Stimulated activated CD4-positive, alpha-beta T cell treated with anti-CD3 and anti-CD28 coated beads, TNF-alpha, amount 100 ng/mL, for 1 hour (primary cell): Measurements from ENCODE around the gene ABCG1.
"Not testable (repeated sequence)": the region's sequence is repeated elsewhere in the genome, so short reads cannot be mapped to it uniquely, and the experiment has no call there.

Experiments
- DNase-seq, 3 donors: peaks; one replicate each; pipeline ENCODE4 v3.0.0-alpha.2; 2020; ENCODE audit warnings: low read depth in 3 of 3, low spot score in 1 of 3

The ABCG1 gene

DNA sequence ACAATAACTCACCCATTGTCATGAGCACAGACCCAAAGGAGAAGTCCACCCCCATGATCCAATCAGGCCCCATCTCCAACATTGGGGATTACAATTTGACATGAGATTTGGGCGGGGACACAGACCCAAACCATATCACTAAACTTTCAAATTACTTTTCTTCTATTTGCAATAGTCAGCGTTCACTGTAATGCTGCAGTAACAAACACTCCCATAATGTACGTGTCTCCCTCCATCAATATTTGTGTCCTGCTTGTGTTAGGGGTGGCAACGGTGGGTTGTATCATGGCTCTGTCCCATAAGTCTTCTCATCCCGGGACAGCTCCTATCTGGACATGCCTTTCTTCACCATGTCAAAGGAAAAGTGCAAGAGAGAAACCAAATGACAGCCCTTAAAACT is 70.0 kb downstream of the ABCG1 start:
- DNase-seq, result no peak

DNA sequence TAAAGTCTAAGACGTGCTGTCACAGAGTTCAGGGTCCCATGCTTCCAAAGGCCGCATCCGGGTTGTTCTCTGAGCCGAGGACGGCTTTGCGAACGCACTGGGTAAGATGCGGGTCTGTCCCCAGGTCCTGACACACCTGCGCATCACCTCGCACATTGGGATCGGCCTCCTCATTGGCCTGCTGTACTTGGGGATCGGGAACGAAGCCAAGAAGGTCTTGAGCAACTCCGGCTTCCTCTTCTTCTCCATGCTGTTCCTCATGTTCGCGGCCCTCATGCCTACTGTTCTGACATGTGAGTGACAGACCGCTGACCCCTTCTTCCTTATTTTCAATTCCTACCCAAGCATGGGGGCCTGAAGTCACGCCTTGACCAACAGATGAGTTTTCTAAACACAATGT is 71.0 kb downstream of the ABCG1 start:
- DNase-seq, result no peak

DNA sequence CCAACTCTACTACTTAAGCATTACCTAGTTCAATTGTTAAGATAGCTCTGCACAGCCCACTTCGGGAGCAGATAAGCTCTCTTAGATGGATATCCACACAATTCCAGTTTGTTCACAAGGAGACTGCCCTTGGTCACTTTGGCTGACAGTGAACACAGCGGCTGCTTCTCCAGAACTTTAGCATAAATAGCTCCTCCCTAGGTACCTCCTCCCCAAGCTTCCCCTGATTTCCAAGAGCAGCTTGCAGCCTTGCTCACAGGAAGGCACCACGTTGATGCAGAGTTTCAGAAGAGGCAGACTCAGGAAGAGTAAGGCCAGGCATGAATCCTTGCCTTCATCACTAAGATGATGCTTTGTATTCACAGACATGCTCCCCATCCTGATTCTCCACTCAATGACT is 71.6 kb downstream of the ABCG1 start:
- DNase-seq, result no peak

DNA sequence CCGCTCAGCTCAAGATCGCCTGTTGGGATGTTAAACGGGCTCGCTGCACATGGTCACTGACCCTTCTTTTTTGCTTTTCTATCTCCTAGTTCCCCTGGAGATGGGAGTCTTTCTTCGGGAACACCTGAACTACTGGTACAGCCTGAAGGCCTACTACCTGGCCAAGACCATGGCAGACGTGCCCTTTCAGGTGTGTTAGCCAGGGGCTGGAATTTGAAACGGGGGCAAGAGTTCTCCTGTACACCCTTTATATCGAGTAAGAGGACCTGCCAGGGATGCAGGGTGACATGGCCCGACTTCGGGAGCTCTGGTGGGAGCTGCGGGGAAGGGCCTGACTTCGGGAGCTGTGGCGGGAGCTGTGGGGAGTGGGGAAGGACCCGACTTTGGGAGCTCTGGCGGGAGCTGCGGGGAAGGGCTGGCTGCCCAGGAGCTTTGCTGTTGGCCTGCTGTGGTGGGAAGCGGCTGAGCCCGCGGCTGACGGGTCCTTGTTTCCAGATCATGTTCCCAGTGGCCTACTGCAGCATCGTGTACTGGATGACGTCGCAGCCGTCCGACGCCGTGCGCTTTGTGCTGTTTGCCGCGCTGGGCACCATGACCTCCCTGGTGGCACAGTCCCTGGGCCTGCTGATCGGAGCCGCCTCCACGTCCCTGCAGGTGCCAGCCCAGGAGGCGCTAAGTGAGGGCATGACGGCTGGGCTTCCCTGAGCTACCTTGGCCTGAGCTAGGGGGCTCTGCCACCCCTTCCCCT is 72.2 kb downstream of the ABCG1 start:
- no peak for DNase-seq

DNA sequence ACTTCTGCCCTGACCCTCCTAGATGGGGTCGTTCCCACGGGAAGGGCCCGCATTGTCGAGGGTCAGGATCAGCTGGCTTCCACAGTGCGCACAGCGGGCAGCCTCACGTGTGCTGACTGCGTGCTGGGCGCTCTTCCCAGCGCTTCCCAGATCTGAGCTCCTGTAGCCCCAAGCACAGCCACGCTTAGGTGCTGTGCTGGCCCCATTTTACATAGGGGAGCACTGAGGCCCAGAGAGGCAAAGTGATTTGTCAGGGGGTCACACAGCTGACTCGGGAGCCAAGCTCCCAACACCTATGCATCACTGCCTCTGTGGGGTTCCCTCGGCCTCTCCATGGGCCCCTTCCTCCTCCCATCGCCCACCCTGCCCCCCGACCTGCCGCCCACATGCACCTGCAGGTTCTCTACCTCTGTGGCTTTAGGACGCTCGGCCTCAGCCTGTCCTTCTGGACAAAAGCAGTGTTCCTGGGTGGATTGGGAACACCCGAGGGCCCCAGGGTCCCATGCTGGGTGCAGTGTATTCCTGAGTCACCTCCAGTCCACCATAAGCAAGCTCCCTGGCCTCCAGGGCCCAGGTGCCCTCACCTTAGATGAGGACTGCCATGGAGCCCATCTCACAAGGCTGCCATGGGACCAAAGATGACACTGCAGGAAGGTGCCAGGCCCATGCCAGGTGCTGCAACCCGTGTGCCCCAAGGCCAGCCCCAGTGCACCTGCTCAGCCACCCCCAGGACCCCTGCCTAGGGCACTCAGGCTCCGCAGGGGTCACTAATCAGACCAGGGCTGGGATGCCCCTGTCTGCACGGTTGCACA is 73.0 kb downstream of the ABCG1 start:
- no peak for DNase-seq

DNA sequence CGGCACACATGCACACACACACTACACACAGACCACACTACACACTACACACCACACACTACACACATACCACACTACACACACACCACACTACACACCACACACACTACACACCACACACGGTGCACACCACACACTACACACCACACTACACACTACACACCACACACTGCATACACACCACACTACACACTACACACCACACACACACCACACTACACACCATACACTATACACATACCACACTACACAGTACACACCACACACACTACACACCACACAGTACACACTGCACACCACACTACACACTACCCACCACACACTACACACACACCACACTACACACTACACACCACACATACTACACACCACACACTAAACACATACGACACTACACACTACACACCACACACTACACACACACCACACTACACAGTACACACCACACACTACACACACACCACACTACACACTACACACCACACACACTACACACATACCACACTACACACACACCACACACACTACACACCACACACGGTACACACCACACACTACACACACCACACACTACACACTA is 73.7 kb downstream of the ABCG1 start:
- DNase-seq, result not testable (repeated sequence)

DNA sequence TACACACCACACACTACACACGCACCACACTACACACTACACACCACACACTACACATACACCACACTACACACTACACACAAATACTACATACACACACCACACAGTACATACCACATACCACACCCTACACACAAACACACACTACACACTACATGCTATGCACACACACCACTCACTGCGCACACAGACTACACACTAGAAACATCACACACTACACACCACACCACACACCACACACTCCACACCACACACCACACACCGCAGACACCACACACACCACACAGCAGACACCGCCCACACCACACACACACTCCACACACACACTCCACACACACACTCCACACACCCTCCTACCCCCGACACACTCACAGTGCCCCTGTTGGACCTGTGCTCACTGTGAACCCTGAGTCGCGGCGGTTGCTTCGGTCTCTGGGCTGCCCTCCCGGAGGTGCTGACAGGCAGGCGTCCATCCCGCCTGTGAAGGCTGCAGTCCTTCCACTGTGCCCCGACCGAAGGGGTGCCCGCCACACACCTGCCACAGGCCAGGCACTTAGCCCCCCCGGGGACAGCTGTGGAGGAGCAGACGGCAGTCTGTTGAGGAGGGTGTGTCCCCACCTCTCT is 74.8 kb downstream of the ABCG1 start:
- no peak for DNase-seq

DNA sequence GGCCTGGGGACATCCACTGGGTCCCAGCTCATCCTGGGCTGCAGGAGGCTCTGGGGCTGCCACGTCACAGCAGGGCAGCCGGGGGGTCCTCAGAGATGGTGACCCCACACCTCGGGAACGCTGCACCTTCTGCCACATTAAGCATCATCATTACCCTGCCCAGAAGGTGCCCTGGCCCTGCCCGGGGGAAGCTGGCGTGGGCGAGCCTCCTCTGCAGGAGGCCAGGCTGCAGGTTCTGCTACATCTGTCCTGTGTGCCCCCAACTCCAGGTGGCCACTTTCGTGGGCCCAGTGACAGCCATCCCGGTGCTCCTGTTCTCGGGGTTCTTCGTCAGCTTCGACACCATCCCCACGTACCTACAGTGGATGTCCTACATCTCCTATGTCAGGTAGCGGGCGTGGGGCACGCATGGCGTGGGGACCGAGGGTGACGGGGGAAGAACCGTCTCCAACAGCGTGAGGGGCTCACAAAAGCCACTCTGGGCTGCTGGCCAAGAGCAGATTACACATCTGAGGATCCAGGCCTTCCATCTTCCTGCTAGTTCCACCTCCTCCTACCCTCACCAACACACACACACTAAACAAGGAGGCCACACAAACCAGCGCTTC is 75.4 kb downstream of the ABCG1 start:
- DNase-seq, result no peak

DNA sequence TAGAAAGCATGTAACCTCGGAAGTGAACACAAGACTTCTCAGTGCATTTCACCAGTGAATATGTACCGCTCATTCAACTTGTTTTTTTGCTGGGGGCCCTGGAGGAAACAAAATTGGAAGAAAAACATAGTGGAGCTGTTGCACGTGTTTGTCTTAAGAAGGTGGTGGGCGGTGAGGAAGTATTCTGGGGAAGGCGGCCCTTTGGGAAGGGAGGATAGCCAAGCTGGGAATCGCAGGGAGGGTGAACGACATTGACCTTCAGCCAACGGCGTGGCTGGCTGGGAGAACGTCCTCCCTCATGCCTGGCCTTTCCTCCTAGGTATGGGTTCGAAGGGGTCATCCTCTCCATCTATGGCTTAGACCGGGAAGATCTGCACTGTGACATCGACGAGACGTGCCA is 76.9 kb downstream of the ABCG1 start:
- DNase-seq, result no peak

DNA sequence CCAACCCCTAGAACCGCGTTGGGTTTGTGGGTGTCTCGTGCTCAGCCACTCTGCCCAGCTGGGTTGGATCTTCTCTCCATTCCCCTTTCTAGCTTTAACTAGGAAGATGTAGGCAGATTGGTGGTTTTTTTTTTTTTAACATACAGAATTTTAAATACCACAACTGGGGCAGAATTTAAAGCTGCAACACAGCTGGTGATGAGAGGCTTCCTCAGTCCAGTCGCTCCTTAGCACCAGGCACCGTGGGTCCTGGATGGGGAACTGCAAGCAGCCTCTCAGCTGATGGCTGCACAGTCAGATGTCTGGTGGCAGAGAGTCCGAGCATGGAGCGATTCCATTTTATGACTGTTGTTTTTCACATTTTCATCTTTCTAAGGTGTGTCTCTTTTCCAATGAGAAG is 77.6 kb downstream of the ABCG1 start:
- DNase-seq, result no peak

DNA sequence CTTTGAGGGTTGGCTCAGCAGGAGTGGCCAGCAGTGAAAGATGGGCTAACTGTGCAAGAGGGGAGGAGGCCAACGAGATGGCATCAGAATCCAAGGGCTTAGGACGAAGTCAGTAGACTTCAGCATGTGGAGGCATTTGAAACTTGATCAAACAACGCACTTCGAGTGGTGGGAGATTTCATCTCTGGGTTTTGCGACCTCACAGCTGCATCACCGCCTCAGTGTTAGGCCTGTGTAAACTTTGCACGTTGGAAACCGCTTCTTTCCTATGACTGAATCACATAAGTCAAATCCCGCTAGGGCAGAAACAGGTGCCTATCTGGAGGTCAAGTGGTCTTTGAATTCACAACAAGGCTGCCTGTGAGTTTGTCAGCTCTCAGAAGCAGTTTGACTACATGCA is 78.4 kb downstream of the ABCG1 start:
- DNase-seq, result no peak

DNA sequence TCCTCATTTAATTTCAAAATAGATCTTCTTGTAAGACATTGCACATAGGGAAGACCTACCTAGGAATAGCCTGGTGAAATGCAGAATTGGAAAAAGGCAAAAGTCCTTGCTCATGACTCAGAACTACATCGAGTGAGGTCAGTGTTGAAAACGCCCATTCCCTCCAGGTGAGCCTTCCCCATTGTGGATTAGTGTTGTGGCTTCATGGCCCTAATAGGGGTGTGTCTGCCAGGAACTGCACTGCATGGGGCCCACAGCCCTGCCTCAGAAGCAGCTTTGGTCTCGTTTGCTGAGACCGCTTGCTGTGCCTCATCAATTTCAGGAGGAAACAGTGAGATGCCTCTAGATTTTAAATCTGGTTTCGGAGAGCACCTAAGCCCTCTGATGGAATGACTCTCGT is 79.3 kb downstream of the ABCG1 start:
- DNase-seq, result no peak

DNA sequence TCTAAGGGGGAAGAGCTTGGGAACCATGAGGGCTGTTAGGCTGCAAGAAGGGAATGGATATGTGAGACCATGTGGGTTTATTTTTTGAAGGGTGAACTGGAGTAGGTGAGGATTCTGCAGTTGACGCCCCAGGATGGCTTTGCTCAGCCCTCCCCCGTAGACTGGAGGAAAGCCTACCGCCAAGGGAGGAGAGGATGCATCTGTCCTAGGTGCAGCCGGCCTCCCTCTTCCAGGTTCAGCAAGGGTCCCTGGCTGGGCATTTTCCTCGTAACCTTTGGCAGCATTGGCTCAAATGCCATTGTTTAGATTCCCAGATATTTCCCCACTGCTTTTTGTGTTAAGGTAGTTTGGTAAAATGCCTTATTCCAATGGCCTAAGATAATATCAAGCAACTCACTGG is 79.7 kb downstream of the ABCG1 start:
- no peak for DNase-seq

DNA sequence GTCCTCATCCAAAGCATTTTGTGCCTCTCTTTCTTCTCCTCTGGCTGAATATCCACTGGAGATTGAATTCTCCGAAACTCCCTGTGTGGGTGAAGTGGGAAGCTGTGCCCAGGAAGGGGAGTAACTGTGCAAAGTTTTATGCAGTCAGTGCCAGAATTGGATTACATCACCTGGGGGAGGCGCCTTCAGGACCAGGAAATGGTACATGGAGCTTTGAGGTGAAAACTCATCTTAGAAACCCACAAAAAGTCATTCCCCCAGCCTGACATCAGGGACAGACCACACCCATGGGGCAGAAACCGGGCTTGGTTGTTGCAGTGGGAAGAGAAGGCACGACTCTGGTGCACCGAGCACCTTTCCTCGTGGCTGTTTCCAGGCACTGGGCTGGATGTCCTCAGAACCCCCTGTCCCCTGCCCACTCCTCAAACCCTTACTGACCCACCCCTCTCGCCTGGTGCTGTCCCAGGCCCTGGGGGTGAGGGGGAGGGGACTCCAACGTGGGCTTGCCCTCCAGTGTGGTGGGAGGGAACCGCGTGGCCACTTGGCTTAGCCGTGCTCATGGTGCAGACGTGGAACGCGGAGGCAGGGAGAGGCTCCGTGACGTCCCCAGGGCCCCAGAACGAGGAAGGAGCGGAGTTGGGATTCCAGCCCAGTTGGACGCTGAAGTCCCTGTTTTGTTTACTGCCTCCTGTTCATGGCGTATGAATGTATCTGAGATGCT is 80.5 kb downstream of the ABCG1 start:
- no peak for DNase-seq

DNA sequence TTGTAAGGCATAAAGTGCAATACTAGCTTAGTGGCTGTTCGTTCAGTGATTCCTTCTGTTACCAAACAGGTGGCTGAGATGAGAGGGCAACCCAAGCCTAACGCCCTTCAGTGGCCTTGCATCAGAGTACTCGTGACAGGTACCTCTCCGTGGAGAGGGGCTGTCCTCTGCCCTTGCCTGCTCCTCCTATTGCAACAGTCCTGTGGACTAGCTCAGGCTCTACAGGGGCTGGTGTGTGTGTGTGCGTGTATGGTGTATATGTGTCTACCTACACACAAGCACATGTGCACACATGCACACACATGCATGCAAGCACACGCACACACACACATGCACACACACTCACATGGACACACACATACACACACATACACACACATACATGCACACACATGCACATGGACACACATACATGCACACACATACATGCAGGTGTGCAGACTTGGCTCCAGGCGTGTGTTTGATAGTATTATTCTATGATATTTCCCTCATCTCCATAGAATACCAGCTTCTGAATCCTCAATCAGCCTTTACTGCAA is 81.2 kb downstream of the ABCG1 start:
- no peak for DNase-seq

DNA sequence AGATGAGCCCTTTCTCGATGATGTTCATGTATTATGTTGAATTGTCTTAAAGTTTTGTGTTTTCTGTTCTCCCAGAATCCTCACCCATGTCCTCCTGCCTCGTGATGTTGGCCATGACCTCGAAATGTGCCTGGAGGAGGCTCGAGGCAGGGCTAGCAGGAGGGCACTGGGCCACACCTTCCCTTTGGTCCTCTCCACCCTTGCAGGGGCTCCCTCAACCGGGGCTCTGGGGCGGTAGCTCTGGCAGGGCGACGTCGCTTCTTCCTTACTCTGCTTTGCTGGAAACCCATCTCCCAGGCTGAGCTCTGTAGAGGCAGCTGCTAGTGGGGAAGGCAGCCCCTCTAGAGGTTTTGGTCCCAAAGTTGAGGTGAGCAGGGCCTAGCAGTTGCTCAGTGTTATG is 82.0 kb downstream of the ABCG1 start:
- no peak for DNase-seq

DNA sequence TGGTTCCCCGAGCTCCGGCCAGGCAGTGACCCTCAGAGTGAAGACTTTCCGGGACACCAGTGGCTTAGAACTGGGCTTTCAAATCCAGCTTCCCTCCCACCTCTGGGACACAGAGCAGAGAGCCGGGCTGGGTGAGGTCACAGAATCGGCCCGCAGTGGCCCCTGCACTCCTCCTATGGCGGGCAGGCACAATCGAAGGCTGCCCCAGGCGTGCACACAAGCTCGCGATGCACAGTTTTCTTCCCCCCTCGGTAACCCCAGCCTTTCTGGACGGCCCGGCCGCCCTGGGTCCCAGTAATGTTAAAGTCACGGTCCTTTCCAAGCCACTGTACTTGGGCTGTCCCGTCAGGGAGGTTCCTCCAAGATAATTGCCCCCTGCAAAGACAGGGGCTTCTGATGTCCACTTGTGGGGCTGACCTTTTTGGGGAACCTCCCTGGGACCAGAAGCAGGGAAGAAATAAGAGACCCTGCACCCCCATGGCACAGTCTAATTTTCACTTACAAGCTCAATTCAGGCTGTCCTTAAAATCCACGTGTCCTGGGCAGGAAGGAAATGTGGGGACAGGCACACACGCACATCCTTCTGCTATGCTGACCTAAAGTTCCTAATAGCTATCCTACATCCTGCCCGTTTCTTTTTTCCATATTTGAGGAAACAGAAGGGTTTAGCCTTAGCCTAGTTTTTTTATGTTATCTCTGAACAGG is 82.6 kb downstream of the ABCG1 start:
- DNase-seq, result no peak

DNA sequence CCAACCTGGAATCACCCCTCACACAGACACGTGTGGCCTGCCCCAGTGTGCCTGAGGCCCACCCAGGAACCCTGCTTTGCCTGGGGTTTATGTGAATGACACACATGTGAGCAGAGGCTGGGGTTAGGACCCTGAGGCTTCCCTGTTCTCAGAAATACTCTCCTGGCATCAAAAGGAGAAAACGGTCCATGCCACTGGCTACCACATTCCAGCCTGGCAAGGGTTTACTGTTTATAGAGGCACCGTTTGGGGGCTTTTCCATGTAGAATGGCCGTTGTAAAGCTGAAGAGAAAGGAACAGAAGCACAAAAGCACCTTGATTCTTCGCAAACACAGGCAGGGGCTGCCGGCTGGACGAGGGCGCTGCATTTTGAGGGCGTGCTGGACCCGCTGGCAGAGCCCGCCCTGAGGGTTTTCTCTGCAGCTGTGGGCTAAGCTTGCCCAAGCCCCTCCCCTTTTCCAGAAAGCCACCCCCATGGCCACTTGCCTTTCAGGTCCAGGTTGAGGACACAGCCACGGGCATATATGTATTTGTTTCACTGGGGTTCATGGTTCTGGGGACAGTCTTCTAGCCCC is 83.2 kb downstream of the ABCG1 start:
- DNase-seq, result no peak

DNA sequence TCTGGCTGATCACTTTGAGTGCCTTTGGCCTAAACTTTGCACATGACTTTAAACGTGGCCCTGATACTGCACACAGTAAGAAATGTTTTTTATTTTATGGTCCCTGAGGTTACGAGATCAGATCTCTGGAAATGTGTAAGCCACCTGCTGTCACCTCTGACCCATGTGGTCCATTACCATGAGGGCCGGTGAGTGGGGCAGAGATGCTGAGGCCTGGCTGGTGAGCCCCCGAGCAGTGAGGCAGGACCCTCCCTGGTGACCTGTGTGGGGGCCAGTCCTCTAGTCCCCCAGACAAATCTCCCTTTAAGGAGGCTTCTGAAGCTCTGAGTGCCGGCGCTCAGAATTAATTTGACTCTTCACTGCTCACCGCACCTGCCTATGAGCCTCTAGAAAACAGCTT is 83.9 kb downstream of the ABCG1 start:
- no peak for DNase-seq

DNA sequence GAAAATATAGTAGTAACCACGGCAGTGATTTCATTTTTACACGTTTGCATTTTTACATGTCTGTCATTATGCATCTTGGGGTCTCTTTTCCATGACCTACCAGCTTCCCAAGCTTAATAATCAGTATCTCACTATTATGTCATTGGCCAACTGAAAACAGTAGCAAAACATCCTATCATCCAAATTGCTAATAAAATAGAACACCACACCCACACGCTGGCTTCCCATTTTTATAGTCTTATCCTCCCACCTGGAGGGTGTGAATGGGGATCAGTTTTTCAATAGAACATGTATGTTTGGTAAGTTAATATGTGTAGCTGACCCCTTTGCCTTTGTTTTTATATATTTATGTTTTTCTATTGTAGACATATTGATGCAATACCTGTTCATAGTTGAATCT is 84.5 kb downstream of the ABCG1 start:
- no peak for DNase-seq
